Stimulated activated CD4-positive, alpha-beta T cell treated with anti-CD3 and anti-CD28 coated beads, Interleukin-2, amount 100 ng/mL, for 24 hours (primary cell): ENCODE measurements around the gene MAPK1.
"Not testable (repeated sequence)": the region's sequence is repeated elsewhere in the genome, so short reads cannot be mapped to it uniquely, and the experiment has no call there.

Experiments used
- DNase-seq, 2 donors: peaks; one replicate each; pipeline ENCODE4 v3.0.0-alpha.2; 2020

Gene MAPK1

DNA sequence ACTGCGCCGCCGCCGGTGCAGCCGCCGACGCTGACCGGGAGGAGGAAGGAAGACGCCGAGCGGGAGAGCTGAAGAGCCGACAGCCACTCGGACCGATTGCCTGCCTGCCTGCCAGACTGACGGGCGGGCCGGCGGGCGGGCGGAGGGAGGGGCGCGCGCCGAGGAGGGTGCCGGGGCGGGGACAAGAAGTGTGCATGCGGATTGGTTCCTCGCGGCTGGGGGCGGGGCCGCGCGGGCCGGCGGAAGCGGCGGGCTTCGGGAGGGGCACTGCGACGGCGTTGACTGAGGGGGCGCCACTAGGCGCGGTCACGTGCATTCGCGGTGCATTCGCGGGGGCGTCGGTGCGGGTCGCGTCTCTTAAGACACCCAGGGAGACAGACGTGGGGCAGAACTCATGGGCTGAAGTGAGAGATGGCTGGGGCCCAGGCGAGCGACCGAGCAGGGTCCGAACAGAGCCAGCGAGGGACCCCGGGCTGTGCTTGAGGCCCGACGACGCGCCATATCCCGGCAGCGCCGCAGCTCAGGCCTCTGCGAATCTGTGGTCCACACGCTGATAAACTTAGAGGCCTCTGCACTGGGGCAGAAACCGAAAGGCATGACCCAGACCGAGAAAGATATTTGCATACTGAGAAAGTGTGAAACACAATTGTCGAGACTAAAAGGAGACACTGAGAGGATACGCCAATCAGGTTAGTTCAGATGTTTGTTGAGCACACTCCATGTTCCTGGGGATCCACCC lies at the start of gene MAPK1:
Gene MAPK1, minus strand, starts transcription at position 118 of the 739 bp plus-strand sequence. CDS start 205 bp downstream, outside the sequence.
- peak; percentile 95 for DNase-seq

DNA sequence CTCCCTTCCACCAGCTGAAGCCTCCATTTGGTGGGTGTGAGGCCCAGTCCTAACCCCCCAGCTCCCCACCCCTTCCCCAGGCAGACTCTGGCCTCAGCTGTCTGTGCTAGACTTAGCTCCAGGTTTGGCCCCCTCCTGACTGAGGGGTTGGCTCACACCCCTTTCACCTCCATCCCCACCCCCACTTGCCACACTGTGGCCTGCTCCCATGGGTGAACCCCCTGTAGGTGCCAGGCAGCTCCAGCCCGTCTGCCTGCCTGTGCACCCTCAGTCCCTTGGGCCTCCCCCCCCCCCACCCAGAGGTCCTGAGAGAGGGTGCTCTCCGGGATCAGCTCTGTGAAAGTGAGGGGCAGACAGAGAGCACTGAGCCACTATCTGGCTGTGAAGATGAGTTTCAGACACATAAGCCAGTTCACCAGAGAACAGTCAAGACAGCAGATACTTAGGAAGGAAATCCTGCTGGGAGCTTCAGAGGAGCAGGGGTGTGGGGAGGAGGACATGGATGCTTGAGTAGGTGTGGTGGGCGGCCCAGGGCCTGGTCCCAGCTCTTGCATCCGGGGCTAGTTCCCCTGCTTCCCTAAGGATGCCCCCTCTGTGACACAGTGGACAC lies 49.0 kb upstream of the MAPK1 start:
- DNase-seq, result no peak

DNA sequence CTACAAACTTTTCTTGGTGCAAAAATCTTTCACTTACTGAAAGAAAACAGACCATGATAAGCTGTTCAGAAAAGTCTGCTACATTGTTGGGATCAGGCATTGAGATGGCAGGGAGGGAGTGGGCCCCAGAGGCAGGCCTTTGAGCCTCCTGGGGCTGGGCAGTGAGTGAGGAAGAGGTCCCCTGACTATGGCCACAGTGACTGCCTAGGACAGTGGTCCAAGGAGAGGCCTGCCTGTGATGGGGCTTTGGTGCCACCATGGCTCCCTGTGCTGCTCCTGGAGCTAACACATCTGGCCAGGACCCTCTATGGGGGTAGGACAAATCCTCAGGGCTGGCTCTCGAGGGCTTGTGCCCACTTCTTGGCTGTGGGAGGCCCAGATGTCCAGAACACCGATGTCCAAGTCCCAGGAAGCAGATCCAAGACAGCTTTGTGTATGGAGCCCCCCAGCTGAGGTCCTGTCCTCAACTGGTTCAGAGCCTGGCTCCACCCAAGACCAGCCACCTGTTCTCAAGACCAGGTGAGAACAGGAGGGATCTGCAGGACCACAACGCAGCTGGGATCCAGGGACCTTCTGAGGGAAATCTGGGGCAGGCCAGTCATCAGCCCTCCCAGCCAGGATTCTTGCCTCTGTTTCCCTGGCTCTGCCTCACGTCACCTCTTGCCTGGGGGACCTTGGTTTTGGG lies 48.3 kb upstream of the MAPK1 start:
- no peak for DNase-seq

DNA sequence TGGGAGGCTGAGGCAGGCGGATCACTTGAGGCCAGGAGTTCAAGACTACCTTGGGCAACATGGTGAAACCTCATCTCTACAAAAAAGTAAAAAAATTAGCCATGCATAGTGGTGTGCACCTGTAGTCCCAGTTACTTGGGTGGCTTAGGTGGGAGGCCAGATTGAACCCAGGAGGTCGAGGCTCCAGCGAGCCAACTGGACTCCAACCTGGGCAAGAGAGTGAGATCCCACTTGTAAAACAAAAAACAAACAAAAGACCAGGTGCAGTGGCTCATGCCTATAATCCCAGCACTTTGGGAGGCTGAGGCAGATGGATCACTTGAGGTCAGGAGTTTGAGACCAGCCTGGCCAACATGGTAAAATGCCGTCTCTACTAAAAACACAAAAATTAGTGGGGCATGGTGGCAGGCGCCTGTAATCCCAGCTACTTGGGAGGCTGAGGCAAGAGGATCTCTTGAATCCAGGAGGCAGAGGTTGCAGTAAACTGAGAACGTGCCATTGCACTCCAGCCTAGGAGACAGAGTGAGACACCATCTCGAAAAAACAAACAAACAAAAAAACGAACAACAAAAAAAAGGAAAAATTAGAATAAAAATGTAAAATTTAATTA lies 46.7 kb upstream of the MAPK1 start:
- DNase-seq, result not testable (repeated sequence)

DNA sequence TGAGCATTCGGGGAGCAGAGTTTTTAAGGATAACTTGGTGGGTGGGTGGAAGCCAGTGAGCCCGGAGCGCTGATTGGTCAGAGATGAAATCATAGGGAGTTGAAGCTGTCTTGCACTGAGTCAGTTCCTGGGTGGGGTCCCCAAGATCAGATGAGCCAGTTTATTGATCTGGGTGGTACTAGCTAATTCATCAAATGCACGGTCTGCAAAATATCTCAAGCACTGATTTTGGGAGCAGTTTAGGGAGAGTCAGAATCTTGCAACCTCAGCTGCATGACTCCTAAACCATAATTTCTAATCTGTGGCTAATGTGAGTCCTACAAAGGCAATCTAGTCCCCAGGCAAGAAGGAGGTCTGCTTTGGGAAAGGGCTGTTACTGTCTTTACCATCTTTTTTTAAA lies 42.9 kb upstream of the MAPK1 start:
- not testable (repeated sequence) for DNase-seq

DNA sequence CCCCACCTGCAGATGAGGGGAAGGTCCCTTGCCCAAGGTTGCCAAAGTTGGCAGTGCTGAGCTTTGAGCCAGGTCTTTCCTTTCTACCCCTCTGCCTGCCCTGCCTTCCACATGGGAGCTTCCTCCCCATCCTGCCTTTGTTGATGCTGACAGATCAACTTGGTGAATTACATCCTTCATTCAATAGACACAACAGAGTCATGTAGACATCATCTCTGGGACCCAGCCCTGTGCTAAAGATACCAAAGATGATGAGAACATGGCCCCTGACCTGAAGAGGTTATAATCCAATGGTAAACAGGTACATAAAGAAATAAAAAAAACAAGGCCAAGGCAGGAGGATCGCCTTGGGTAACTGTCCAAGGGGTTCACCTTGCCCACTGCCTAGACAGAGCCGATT lies 42.4 kb upstream of the MAPK1 start:
- no peak for DNase-seq

DNA sequence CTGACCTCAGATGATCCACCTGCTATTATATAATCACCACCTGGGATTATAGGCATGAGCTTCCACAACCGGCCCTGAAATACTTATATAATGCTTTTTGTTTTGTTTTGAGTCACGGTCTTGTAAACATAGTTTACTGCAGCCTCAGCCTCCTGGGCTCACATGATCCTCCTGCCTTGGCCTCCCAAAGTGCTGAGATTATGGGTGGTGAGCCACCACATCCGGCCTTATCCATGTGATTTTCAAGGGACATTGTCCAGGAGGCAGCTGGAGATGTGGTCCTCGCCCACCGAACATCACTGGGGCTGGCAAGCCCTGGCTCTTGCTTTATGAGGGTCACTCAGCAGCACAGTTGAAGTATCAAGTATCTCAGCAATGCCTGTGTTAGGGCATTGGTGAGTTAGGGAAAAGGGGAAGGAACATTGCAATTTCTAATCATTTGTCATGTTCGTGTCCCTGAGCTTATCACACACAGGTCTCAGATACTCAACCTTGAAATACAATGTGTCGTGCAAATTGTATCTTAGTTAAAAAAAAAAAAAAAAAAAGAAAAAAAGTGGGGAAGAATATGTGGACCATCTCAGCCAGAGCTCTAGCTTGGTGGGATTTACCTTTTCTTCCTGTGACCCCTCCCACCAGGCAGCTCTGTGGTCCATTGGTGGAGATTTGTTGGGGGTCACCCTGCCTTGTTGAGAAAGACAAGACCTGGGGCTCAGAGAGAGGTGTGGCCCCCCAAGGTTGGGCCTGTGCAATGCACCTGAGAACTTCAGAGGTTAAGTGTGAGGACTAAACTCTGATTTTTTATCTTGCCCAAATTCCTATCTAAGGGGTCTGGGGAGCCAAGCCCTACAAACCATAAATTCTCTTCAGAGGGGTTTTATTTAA lies 40.4 kb upstream of the MAPK1 start:
- no peak for DNase-seq

DNA sequence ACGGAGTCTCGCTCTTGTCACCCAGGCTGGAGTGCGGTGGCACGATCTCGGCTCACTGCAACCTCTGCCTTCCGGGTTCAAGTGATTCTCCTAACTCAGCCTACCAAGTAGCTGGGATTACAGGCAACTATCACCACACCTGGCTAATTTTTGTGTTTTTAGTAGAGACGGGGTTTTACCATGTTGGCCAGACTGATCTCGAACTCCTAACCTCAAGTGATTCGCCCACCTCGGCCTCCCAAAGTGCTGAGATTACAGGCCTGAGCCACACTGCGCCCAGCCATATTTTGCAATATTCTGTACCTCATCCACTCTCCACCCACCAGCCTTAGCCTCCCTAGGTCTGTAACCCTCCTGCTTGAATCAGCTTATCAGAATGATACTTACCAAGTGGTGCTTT lies 37.8 kb upstream of the MAPK1 start:
- DNase-seq, result not testable (repeated sequence)

DNA sequence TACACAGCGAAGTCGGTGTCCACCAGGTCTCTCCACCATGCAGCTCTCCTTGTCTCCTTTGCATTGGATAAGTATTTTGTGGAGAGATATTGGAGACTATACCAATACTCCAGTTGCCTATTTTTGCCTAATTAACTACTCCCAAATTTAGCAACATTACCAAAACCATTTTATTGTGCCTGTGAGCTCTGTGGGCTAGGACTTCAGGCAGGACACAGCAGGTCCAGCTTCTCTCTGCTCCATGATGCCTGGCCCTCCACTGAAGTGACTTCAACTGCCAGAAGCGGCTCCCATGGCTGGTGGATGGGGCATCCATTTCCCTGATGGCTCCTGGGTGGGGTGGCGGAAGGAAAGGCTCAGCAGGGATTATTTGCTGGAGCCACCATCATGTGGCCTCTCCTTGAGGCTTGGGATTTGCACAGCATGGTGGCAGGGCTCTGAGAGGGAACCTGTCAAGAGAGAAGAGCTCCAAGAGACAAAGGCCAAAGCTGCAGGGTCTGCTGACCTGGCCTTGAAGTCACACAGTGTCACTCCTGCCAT lies 36.9 kb upstream of the MAPK1 start:
- DNase-seq, result no peak

DNA sequence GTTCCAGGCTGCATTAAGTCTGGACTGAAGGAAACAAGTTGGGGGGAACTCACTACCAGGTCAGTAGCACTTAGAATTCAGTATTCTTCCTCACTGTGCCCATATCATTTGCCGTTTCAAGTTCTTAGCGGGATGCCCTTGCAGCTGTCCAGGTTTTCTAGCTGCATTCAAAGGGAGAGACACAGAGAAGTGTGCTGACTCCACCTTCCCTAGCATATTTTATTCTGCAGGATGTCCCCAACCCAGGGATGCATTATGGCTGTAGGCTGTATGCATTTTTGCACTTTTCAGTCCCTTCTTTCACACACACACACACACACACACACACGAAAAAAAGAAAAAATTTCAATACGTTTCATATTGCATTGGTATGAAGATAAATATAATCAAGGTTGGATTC lies 35.8 kb upstream of the MAPK1 start:
- DNase-seq, result no peak

DNA sequence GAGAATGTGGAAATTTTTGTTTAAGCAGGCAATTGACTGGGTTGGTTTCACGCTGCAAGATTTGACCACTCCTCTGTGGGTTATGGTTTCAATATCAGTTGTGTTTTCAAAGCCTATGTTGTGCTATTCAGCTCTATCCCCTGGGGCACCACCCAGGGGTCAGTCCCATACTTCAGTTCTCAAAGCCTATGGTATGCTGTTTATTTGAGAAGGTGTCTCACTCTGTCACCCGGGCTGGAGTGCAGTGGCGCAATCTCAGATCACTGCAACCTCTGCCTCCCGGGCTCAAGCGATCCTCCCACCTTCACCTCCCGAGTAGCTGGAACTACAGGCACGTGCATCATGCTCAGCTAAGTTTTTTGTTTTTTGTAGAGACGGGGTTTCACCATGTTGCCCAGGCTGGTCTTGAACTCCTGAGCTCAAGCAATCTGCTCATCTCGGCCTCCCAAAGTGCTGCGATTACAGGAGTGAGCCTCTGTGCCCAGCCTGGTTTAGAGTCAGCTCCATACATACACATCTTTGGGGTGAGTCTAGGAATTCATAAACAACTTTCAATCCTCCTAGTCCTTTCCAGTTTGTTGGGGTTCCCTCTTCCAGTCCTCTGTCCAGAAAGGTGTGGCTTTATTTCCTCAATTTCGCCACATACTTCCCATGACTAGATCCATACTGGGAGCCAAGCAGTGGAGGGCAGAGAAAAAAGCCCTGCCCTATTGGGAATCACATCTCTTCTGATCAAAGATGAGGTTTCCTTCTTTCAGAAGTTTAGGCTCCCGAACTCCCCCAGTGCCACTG lies 35.0 kb upstream of the MAPK1 start:
- DNase-seq, result no peak

DNA sequence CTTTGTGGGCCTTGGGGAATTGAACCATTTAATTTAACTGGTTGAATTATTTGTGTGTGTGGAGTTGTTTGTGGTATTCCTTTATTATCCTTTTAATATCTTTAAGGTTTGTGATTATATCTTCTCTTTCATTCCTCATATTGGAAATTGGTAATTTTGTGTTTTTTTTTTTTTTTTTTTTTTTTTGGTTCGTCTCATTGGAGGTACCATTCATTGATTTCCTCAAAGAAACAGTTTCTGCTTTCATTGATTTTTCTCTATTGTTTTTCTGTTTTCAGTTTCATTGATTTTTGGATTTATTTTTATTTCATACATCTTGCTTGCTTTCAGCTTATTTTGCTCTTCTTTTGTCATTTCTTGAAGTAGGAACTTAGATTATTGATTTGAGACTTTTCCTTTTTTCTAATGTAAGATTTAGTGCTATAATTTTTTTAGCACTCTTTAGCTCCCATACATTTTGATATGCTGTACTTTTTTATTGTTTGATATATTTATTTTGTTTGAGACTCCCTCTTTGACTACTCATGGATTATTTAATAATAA lies 31.0 kb upstream of the MAPK1 start:
- no peak for DNase-seq

DNA sequence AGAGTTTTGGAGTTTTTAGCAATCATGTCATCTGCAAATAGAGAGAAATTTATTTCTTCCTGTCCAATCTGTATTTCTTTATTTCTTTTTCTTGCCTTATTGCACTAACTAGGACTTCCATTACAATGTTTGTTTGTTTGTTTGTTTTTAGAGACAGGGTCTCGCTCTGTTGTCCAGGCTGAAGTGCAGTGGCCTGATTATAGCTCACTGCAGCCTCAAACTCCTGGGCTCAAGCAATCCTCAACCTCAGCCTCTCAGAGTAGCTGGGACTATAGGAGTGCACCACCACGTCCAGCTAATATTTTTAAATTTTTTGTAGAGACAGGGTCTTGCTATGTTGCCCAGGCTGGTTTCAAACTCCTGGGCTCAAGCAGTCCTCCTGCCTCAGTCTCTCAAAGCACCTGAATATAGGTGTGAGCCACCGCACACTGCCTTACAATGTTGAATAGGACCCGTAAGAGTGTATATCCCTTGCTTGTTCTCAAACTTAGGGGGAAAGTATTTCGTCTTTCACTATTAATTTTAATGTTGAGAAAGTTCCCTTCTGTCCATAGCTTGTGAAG lies 29.6 kb upstream of the MAPK1 start:
- no peak for DNase-seq

DNA sequence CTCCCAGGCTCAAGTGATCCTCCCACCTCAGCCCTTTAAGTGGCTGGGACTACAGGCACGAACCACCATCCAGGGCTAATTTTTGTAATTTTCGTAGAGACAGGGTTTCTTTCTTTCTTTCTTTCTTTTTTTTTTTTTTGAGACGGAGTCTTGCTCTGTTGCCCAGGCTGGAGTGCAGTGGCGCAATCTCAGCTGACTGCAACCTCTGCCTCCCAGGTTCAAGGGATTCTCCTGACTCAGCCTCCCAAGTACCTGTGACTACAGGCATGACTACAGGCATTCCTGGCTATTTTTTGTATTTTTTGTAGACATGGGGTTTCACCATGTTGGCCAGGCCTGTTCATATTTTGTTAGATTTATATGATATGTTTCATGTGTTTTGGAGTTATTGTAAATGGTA lies 28.8 kb upstream of the MAPK1 start:
- not testable (repeated sequence) for DNase-seq

DNA sequence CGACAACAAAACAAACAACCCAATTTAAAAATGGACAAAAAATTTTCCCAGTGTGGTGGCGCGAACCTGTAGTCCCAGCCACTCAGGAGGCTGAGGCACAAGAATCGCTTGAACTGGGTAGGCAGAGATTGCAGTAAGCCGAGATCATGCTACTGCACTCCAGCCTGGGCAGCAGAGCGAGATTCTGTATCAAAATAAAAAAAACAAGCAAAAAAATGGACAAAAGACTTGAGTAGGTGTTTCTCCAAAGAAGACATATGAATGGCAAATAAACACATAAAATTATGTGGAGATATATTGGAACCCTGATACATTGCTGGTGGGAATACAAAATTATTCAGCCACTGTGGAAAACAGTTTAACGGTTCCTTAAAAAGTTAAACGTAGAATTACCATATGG lies 27.4 kb upstream of the MAPK1 start:
- DNase-seq, result no peak

DNA sequence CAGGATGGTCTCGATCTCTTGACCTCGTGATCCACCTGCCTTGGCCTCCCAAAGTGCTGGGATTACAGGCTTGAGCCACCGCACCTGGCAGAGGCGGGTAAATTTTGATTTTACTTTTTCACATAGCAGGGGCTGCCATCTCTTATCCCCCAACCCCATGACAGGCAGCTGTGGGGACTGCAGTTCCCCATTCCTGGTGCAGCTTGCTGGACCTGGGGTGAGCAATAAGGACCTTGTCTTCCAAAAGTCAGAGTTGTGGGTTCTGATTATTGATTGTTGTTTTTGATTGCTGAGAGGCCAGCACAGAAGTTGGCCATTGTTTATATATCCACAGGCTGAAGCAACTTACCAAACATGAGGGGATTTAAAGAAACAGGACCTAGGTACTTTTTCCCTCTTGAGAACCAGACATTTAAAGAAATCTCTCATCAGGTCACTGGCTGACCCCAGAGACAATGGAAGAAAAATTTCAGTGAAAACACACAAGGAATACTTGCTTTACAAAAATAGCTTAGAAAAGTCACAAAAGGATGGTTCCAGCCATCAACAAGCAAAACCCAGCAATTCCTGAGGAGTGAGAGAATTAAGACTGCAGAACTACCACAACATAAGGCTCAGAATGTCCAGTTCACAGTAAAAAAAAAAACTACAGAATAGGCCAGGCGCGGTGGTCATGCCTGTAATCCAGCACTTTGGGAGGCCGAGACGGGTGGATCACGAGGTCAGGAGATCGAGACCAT lies 22.0 kb upstream of the MAPK1 start:
- no peak for DNase-seq

DNA sequence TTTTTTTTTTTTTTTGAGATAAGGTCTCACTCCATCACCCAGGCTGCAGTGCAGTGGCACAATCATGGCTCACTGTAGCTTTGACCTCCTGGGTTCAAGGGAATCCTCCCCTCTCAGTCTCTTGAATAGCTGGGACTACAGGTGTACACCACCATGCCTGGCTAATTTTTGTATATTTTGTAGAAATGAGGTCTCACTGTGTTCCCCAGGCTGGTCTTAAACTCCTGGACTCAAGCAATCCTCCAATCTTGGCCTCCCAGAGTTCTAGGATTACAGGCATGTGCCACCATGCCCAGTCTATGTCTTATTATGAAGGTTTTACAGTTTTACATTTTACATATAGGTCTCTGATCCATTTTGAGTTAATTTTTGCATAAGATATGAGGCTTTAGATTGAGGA lies 20.4 kb upstream of the MAPK1 start:
- DNase-seq, result no peak

DNA sequence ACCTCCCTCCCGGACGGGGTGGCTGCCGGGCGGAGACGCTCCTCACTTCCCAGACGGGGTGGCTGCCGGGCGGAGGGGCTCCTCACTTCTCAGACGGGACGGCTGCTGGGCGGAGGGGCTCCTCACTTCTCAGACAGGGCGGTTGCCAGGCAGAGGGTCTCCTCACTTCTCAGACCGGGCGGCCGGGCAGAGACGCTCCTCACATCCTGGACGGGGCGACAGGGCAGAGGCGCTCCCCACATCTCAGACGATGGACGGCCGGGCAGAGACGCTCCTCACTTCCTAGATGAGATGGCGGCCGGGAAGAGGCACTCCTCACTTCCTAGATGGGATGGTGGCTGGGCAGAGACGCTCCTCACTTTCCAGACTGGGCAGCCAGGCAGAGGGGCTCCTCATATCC lies 16.5 kb upstream of the MAPK1 start:
- DNase-seq, result not testable (repeated sequence)

DNA sequence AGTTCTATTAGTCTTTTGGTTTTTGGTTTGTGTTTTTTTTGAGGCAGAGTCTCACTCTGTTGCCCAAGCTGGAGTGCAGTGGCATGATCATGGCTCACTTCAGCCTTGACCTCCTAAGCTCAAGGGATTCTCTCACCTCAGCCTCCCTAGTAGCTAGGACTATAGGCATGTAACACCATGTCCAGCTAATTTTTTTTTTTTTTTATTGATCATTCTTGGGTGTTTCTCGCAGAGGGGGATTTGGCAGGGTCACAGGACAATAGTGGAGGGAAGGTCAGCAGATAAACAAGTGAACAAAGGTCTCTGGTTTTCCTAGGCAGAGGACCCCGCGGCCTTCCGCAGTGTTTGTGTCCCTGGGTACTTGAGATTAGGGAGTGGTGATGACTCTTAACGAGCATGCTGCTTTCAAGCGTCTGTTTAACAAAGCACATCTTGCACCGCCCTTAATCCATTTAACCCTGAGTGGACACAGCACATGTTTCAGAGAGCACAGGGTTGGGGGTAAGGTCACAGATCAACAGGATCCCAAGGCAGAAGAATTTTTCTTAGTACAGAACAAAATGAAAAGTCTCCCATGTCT lies 15.4 kb upstream of the MAPK1 start:
- DNase-seq, result not testable (repeated sequence)
